ENCODE results near the gene UNC50. TPM values are rescaled to one million over a fixed set of nuclear protein-coding genes. Genes with fewer than 3 reads are reported as not detected.

The UNC50 gene
- total RNA-seq, 1 donor from 2014 or later: 32.0 TPM

DNA sequence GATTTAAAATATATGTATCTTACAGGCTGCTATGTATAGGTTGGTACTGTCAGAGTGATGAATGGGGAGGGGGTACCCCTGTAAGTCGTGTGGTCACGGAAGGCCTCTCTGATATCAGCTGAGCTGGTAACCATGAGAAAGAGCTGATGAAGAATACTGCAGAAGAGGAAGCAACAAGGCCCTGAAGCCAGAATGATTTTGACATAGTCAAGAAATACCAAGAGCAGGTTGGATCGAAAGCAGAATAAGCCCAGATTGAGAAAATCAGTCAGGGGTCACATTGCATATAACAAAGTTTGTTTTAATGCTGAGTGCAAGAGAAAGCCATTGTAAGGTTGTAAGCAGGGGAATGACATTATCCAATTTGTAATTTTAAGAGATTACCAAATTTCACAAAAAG lies 57.3 kb downstream of the UNC50 start:
- Histone ChIP-seq H3K27me3 (ENCODE audit: low read depth) (no peaks in the 10 kb centered on the region), H3K27ac (replicated peaks) (no peak overlapping the region), H3K36me3 (peaks cover 30% of the 10 kb centered on the region), H3K4me1 (peaks cover 10% of the 10 kb centered on the region), H3K4me3 (no peak overlapping the region), H3K9me3 (replicated peaks) (peaks cover 3% of the 10 kb centered on the region)
- no peak for DNase-seq
- TF ChIP-seq, protein P1, sequence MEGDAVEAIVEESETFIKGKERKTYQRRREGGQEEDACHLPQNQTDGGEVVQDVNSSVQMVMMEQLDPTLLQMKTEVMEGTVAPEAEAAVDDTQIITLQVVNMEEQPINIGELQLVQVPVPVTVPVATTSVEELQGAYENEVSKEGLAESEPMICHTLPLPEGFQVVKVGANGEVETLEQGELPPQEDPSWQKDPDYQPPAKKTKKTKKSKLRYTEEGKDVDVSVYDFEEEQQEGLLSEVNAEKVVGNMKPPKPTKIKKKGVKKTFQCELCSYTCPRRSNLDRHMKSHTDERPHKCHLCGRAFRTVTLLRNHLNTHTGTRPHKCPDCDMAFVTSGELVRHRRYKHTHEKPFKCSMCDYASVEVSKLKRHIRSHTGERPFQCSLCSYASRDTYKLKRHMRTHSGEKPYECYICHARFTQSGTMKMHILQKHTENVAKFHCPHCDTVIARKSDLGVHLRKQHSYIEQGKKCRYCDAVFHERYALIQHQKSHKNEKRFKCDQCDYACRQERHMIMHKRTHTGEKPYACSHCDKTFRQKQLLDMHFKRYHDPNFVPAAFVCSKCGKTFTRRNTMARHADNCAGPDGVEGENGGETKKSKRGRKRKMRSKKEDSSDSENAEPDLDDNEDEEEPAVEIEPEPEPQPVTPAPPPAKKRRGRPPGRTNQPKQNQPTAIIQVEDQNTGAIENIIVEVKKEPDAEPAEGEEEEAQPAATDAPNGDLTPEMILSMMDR (IDR thresholded peaks at IDR 0.05; ENCODE audit: borderline replicate concordance): no peak
- intact Hi-C loops (cut with micrococcal nuclease): no loop called here

Other genes starting within 250 kb of the UNC50 start
- gene INPP4A, start 163.7 kb upstream of the UNC50 start, total RNA-seq: 20.8 TPM
- gene COA5, start 77 bp upstream of the UNC50 start, total RNA-seq: 33.3 TPM
- gene MGAT4A, start 122.5 kb downstream of the UNC50 start, total RNA-seq: 18.4 TPM

Data from left ventricle myocardium inferior (tissue), 1 donor.